ENCODE results near the gene DTD2.

Gene DTD2

DNA sequence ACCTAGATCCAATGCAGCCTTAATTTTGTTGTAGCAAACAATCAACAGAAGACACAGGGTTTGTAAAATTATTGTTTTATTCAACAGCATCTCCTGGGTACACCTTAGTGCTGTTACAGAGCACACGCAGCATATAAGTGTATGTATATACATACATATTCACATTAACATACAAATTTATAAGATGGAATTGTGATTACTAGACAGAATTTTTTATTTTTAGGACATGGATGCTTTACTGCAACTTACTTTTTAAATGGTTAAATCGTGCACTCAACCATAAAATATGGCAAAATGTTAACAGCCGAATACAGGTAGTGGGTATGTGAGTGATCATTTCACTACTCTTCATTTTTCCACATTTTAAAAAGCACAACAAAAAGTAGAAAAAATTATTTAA is 53.6 kb downstream of the DTD2 start:
- DNase-seq: no peak
- no peaks in the 10 kb centered on the region for H3K79me2 ChIP-seq (ENCODE audit: low read length)
- H3K9ac ChIP-seq (ENCODE audit: low read length): no peak overlapping the region
- no peak overlapping the region for H3K4me3 ChIP-seq (ENCODE audit: low read length)
- no peak for TF ChIP-seq EZH2phosphoT487 (IDR thresholded peaks at IDR 0.05; ENCODE audit: low read length)
- H2AFZ ChIP-seq (ENCODE audit: low read length): no peak overlapping the region
- no peaks in the 10 kb centered on the region for H3K27me3 ChIP-seq (replicated peaks; ENCODE audit: insufficient read depth, low read length)
- H3K27ac ChIP-seq (ENCODE audit: low read length): no peak overlapping the region
- H3K9me3 ChIP-seq (replicated peaks; ENCODE audit: insufficient read depth, low read length): no peaks in the 10 kb centered on the region
- no peak overlapping the region for H3K4me2 ChIP-seq (ENCODE audit: low read depth, low read length)
- H3K36me3 ChIP-seq (replicated peaks; ENCODE audit: insufficient read depth, low read length): no peaks in the 10 kb centered on the region
- no peaks in the 10 kb centered on the region for H3F3A ChIP-seq (ENCODE audit: insufficient read depth, low read length)
- no peaks in the 10 kb centered on the region for H3K4me1 ChIP-seq (ENCODE audit: low read length)
- no peaks in the 10 kb centered on the region for H4K20me1 ChIP-seq (ENCODE audit: insufficient read depth, low read length)
- H3K9me2 ChIP-seq (replicated peaks; ENCODE audit: insufficient read depth, low read length): no peaks in the 10 kb centered on the region

DNA sequence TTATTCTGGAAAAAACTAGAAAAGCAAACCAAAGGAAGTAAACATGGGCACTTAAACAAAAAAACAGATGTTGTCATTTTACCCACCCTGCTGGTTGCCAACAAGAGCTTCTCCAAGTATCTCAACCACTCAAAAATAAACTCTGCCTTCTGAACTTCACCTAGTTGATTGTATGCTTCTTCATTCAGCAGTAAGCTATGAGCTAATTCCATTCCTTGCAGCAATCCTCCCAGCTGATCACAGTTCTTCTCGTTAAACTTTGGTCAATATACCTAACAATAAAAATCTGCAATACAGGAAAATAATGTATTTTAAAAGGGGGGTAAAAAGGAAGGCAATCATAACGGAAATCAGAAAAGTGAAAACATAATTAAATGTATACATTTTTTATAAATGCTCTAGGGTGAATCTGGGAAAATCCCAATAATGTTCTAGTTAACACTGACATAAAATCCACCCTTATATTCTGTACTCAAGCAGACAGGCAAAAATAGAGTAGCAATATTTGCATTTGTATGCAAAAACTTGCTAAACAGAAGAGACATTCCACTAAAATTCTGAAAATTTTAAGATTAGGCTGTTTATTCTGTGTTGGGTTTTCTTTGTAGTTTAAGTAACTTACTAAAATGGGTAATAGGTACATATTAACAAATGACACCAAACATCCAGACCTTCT is 54.4 kb downstream of the DTD2 start:
- Histone ChIP-seq H3K9ac (ENCODE audit: low read length) (no peak overlapping the region), H3K36me3 (replicated peaks; ENCODE audit: insufficient read depth, low read length) (no peaks in the 10 kb centered on the region), H3K4me3 (ENCODE audit: low read length) (no peak overlapping the region), H3K9me2 (replicated peaks; ENCODE audit: insufficient read depth, low read length) (no peaks in the 10 kb centered on the region), H4K20me1 (ENCODE audit: insufficient read depth, low read length) (no peaks in the 10 kb centered on the region), H3K4me1 (ENCODE audit: low read length) (no peaks in the 10 kb centered on the region), H3K9me3 (replicated peaks; ENCODE audit: insufficient read depth, low read length) (no peaks in the 10 kb centered on the region), H3K27me3 (replicated peaks; ENCODE audit: insufficient read depth, low read length) (no peaks in the 10 kb centered on the region), H3F3A (ENCODE audit: insufficient read depth, low read length) (no peaks in the 10 kb centered on the region), H3K4me2 (ENCODE audit: low read depth, low read length) (no peak overlapping the region), H3K27ac (ENCODE audit: low read length) (no peak overlapping the region), H3K79me2 (ENCODE audit: low read length) (no peaks in the 10 kb centered on the region), H2AFZ (ENCODE audit: low read length) (no peak overlapping the region)
- TF ChIP-seq EZH2 (optimal IDR thresholded peaks at IDR 0.05; ENCODE audit: low read depth, low read length) (no peak), EZH2phosphoT487 (IDR thresholded peaks at IDR 0.05; ENCODE audit: low read length) (no peak), CTCF (IDR thresholded peaks at IDR 0.05; ENCODE audit: low read length) (no peak)
- no peak for DNase-seq

DNA sequence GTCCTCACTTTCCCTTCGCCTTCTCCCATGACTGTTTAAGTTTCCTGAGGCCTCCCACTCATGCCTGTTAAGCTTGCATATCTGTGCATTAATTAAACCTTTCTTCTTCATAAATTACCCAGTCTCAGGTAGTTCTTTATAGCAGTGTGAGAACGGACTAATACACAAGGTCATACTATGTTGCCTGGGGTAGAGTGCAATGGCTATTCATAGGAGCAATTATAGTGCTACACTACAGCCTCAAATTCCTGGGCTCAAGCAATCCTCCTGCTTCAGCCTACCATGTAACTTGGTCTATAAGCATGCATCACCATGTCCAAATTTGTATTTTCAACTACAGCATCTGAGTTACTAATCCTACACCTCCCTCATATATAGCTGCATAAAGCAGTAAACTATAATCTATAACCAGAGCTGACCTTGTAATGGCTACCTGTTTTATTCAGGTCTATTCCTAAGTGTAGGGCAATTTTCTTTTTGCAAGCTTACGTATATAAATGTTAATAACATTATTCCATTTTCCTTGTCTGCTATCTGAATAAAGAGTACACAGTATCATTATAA is 55.9 kb downstream of the DTD2 start:
- Histone ChIP-seq H3K9me3 (replicated peaks; ENCODE audit: insufficient read depth, low read length) (no peaks in the 10 kb centered on the region), H3K4me2 (ENCODE audit: low read depth, low read length) (no peak overlapping the region), H3F3A (ENCODE audit: insufficient read depth, low read length) (no peaks in the 10 kb centered on the region), H3K27me3 (replicated peaks; ENCODE audit: insufficient read depth, low read length) (no peaks in the 10 kb centered on the region), H4K20me1 (ENCODE audit: insufficient read depth, low read length) (no peaks in the 10 kb centered on the region), H3K9ac (ENCODE audit: low read length) (no peak overlapping the region), H3K27ac (ENCODE audit: low read length) (no peak overlapping the region), H3K4me1 (ENCODE audit: low read length) (no peaks in the 10 kb centered on the region), H2AFZ (ENCODE audit: low read length) (no peak overlapping the region), H3K79me2 (ENCODE audit: low read length) (no peaks in the 10 kb centered on the region), H3K9me2 (replicated peaks; ENCODE audit: insufficient read depth, low read length) (no peaks in the 10 kb centered on the region), H3K36me3 (replicated peaks; ENCODE audit: insufficient read depth, low read length) (no peaks in the 10 kb centered on the region), H3K4me3 (ENCODE audit: low read length) (no peak overlapping the region)
- TF ChIP-seq CTCF (IDR thresholded peaks at IDR 0.05; ENCODE audit: low read length) (no peak), EZH2 (optimal IDR thresholded peaks at IDR 0.05; ENCODE audit: low read depth, low read length) (no peak), EZH2phosphoT487 (IDR thresholded peaks at IDR 0.05; ENCODE audit: low read length) (no peak)
- no peak for DNase-seq

GRCh38 chr14:31400031-31400638 is 57.2 kb downstream of the DTD2 start:
- no peak overlapping the region for H3K9ac ChIP-seq (ENCODE audit: low read length)
- H3K4me3 ChIP-seq (ENCODE audit: low read length): no peak overlapping the region
- no peaks in the 10 kb centered on the region for H3K36me3 ChIP-seq (replicated peaks; ENCODE audit: insufficient read depth, low read length)
- H3K79me2 ChIP-seq (ENCODE audit: low read length): no peaks in the 10 kb centered on the region
- H2AFZ ChIP-seq (ENCODE audit: low read length): no peak overlapping the region
- no peak overlapping the region for H3K4me2 ChIP-seq (ENCODE audit: low read depth, low read length)
- no peaks in the 10 kb centered on the region for H3K27me3 ChIP-seq (replicated peaks; ENCODE audit: insufficient read depth, low read length)
- H3K9me3 ChIP-seq (replicated peaks; ENCODE audit: insufficient read depth, low read length): no peaks in the 10 kb centered on the region
- no peak overlapping the region for H3K27ac ChIP-seq (ENCODE audit: low read length)
- H4K20me1 ChIP-seq (ENCODE audit: insufficient read depth, low read length): no peaks in the 10 kb centered on the region
- no peaks in the 10 kb centered on the region for H3K9me2 ChIP-seq (replicated peaks; ENCODE audit: insufficient read depth, low read length)
- H3K4me1 ChIP-seq (ENCODE audit: low read length): no peaks in the 10 kb centered on the region
- no peak for DNase-seq
- no peak for TF ChIP-seq EZH2phosphoT487 (IDR thresholded peaks at IDR 0.05; ENCODE audit: low read length)
- no peak for TF ChIP-seq EZH2 (optimal IDR thresholded peaks at IDR 0.05; ENCODE audit: low read depth, low read length)
- TF ChIP-seq CTCF (IDR thresholded peaks at IDR 0.05; ENCODE audit: low read length): no peak
- H3F3A ChIP-seq (ENCODE audit: insufficient read depth, low read length): no peaks in the 10 kb centered on the region
